LNCaP clone FGC (cell line): ENCODE results near the gene ZNF467.
A peak's percentile ranks its signal among the peaks of the same experiment; 100 is the strongest.

Experiments used
- DNase-seq: peaks from one replicate; pipeline ENCODE4 v3.0.0-alpha.2; 2011; ENCODE audit warnings: low read depth
- H3K4me3 ChIP-seq: 2 replicates; pipeline ENCODE4 v1.5.1; 2011; ENCODE audit warnings: mild to moderate bottlenecking, low read depth, low read length, control low read depth
- TF ChIP-seq, protein P1 (sequence below): IDR thresholded peaks from 2 replicates; pipeline ENCODE4 v1.5.1; 2012; ENCODE audit warnings: mild to moderate bottlenecking; ENCODE audit not compliant: control insufficient read depth, insufficient read depth; ENCODE audit errors: extremely low read depth

Gene ZNF467

GRCh38 chr7:149723082-149723767 lies 50.2 kb downstream of the ZNF467 start:
- TF ChIP-seq, protein P1, sequence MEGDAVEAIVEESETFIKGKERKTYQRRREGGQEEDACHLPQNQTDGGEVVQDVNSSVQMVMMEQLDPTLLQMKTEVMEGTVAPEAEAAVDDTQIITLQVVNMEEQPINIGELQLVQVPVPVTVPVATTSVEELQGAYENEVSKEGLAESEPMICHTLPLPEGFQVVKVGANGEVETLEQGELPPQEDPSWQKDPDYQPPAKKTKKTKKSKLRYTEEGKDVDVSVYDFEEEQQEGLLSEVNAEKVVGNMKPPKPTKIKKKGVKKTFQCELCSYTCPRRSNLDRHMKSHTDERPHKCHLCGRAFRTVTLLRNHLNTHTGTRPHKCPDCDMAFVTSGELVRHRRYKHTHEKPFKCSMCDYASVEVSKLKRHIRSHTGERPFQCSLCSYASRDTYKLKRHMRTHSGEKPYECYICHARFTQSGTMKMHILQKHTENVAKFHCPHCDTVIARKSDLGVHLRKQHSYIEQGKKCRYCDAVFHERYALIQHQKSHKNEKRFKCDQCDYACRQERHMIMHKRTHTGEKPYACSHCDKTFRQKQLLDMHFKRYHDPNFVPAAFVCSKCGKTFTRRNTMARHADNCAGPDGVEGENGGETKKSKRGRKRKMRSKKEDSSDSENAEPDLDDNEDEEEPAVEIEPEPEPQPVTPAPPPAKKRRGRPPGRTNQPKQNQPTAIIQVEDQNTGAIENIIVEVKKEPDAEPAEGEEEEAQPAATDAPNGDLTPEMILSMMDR = no peak
- H3K4me3 ChIP-seq = no peak overlapping the region
- DNase-seq = no peak

GRCh38 chr7:149722356-149722957 lies 50.9 kb downstream of the ZNF467 start:
- H3K4me3 ChIP-seq = no peak overlapping the region
- TF ChIP-seq, protein P1 = no peak
- no peak for DNase-seq

DNA sequence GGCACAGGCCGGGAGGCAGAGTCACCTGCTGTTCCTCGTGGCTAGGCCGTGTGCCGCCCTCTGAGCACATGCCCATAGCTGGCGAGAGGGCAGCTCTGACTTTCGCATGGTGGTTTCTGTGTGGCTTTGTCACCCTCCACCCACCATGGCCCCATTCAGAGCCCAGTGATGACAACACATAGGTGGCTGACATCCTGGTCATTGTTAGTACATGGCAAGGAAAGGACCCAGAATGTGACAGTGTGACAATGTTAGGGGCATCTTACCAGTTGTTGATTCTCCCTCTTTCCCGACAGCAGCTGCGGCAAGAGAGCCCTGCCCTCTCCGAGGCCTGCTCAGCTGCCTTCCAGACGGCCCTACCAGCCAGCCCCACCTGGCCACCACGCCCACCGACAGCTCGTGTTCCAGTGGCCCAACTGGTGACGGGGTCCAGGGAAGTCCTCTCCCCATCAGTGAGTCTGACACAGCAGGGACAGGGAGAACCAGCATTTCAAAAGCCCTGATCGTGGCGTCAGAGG lies 52.2 kb downstream of the ZNF467 start:
- TF ChIP-seq, protein P1 = no peak
- no peak for DNase-seq
- no peak overlapping the region for H3K4me3 ChIP-seq

DNA sequence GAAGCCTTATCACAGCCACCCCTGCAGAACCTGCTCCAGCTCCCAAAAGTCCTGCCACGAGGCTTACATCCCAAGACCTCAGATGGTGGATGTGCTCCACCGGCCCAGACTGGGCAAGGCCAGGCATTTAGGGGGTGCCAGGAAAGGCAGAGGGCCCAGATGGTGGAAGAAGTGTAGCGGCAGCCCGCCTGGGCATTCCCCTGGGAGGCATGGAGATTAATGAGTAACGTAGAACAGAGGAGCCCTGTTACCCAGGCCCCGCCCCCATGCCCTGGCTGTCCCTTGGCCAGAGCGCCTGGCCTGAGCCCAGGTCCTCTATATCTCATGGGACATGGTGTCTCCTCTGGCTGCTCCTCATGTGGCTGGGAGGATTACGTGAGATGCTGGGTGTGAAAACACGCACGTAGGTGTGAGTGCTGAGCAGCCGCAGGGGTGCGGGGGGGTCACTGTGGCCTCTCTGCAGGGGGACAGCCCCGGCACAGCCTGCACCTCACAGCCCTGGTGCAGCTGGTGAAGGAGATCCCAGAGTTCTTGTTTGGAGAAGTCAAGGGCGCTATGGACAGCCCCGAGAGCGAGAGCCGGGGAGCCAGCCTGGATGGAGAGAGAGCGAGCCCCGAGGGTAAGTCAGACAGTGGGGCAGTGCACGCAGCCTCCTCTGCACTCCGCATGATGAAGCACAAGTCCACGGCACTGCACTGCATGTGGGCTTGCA lies 52.9 kb downstream of the ZNF467 start:
- TF ChIP-seq, protein P1 = no peak
- no peak overlapping the region for H3K4me3 ChIP-seq
- peak; percentile 43 for DNase-seq

DNA sequence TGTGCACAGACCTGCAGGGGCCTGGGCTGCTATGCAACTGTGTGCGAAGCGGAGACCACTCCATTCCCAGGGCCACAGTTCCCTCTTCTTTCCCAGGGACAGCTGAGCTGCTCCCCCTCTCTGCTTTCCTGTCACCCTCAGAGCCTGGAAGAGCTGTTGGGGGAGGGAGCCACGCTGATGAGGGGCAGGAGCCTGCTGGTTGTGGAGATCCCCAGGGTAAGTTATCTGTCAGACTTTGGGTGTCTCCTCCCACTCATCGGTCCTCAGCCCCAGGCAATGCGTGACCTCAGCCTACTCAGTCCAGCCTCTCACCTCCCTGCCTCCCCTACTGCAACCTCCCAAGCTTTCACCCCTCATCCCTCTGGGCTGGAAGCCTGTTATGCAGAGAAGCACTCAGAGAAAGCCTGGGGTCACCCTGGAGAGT lies 53.5 kb downstream of the ZNF467 start:
- TF ChIP-seq, protein P1 = no peak
- DNase-seq = no peak
- H3K4me3 ChIP-seq = no peak overlapping the region

- TF ChIP-seq, protein P1 = no peak
- DNase-seq = no peak
- no peak overlapping the region for H3K4me3 ChIP-seq
These were observed 54.1 kb downstream of the ZNF467 start for GRCh38 chr7:149719050-149719899.
